ENCODE results near the gene MGAT4B.

DNA sequence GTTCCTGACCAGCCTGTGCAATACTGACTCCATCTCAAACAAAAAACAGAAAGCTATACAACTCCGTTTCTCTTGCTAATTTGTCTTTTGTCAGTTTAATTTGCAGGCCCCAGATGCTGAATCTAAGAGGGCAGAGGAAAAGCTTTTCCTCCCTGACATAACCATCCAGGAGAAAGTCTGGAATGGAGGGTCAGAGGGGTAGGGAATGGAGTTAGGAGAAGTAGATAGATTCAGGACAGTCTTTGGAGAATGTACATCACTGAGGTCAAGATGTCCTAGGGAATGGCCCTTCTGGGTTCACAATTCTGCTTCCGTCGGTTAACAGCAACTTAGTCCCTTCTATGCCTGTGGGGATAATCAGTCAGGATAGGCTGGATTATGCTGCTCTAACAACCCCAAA lies 7.4 kb upstream of the MGAT4B start:
- TF ChIP-seq, protein P1, sequence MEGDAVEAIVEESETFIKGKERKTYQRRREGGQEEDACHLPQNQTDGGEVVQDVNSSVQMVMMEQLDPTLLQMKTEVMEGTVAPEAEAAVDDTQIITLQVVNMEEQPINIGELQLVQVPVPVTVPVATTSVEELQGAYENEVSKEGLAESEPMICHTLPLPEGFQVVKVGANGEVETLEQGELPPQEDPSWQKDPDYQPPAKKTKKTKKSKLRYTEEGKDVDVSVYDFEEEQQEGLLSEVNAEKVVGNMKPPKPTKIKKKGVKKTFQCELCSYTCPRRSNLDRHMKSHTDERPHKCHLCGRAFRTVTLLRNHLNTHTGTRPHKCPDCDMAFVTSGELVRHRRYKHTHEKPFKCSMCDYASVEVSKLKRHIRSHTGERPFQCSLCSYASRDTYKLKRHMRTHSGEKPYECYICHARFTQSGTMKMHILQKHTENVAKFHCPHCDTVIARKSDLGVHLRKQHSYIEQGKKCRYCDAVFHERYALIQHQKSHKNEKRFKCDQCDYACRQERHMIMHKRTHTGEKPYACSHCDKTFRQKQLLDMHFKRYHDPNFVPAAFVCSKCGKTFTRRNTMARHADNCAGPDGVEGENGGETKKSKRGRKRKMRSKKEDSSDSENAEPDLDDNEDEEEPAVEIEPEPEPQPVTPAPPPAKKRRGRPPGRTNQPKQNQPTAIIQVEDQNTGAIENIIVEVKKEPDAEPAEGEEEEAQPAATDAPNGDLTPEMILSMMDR (IDR thresholded peaks at IDR 0.05), result no peak
- TF ChIP-seq POLR2A (IDR thresholded peaks at IDR 0.05), result no peak
